H9 (cell line): ENCODE results near the gene GSG1L. TPM values are rescaled to one million over a fixed set of nuclear protein-coding genes. Genes with fewer than 3 reads are reported as not detected.

Source experiments
- DNase-seq: peaks from one replicate; pipeline ENCODE4 v3.0.0-alpha.2; 2017
- H2AFZ ChIP-seq: one replicate; pipeline ENCODE4 v1.6.1; 2013; ENCODE audit warnings: mild to moderate bottlenecking, low read length, control low read depth, moderate library complexity
- H2AK5ac ChIP-seq: 2 replicates; pipeline ENCODE4 v1.6.1; 2013; ENCODE audit warnings: low read length, control low read depth, mixed read lengths; ENCODE audit not compliant: insufficient read length
- H2BK120ac ChIP-seq: one replicate; pipeline ENCODE4 v1.6.1; 2013; ENCODE audit warnings: low read depth, mild to moderate bottlenecking, low read length, control low read depth, inconsistent platforms; ENCODE audit not compliant: poor library complexity, severe bottlenecking
- H2BK12ac ChIP-seq: 2 replicates; pipeline ENCODE4 v1.6.1; 2013; ENCODE audit warnings: low read length, control low read depth, mixed read lengths, low read depth; ENCODE audit not compliant: insufficient read length
- H2BK15ac ChIP-seq: 2 replicates; pipeline ENCODE4 v1.6.1; 2013; ENCODE audit warnings: low read depth, low read length, control low read depth
- H2BK20ac ChIP-seq: one replicate; pipeline ENCODE4 v1.6.1; 2013; ENCODE audit warnings: low read depth, mild to moderate bottlenecking, low read length, control low read depth, inconsistent platforms; ENCODE audit not compliant: poor library complexity, severe bottlenecking
- H2BK5ac ChIP-seq: 2 replicates; pipeline ENCODE4 v1.6.1; 2013; ENCODE audit warnings: low read length, control low read depth, mixed read lengths; ENCODE audit not compliant: insufficient read length
- H3K14ac ChIP-seq: 2 replicates; pipeline ENCODE4 v1.6.1; 2013; ENCODE audit warnings: low read length, control low read depth; ENCODE audit not compliant: insufficient read depth
- H3K18ac ChIP-seq: 2 replicates; pipeline ENCODE4 v1.6.1; 2013; ENCODE audit warnings: low read depth, mild to moderate bottlenecking, mixed read lengths, low read length, control low read depth; ENCODE audit not compliant: insufficient read length
- H3K23ac ChIP-seq: 2 replicates; pipeline ENCODE4 v1.6.1; 2013; ENCODE audit warnings: low read length, control low read depth, mixed read lengths, low read depth; ENCODE audit not compliant: insufficient read length
- H3K23me2 ChIP-seq: 2 replicates; pipeline ENCODE4 v1.6.1; 2013; ENCODE audit warnings: low read depth, mild to moderate bottlenecking, mixed read lengths, low read length, control low read depth; ENCODE audit not compliant: insufficient read length, poor library complexity, severe bottlenecking
- H3K27ac ChIP-seq: 2 replicates; pipeline ENCODE4 v1.5.1; 2013; ENCODE audit warnings: low read length, control low read depth, mixed read lengths, low read depth; ENCODE audit not compliant: insufficient read length
- H3K27me3 ChIP-seq: 2 replicates; pipeline ENCODE4 v1.6.1; 2013; ENCODE audit warnings: low read length, control low read depth, inconsistent platforms; ENCODE audit not compliant: insufficient read depth
- H3K4ac ChIP-seq: 2 replicates; pipeline ENCODE4 v1.6.1; 2013; ENCODE audit warnings: low read depth, mild to moderate bottlenecking, control low read depth, inconsistent platforms, low read length, moderate library complexity
- H3K4me1 ChIP-seq: 2 replicates; pipeline ENCODE4 v1.6.1; 2013; ENCODE audit warnings: low read length, control low read depth, inconsistent platforms; ENCODE audit not compliant: insufficient read depth
- H3K4me2 ChIP-seq: 2 replicates; pipeline ENCODE4 v1.6.1; 2013; ENCODE audit warnings: low read length, control low read depth, mixed read lengths; ENCODE audit not compliant: insufficient read length, insufficient read depth
- H3K56ac ChIP-seq: 2 replicates; pipeline ENCODE4 v1.6.1; 2013; ENCODE audit warnings: low read depth, mild to moderate bottlenecking, mixed read lengths, low read length, control low read depth; ENCODE audit not compliant: insufficient read length
- H3K79me1 ChIP-seq: 2 replicates; pipeline ENCODE4 v1.6.1; 2013; ENCODE audit warnings: low read depth, mild to moderate bottlenecking, moderate library complexity, low read length, control low read depth, inconsistent platforms; ENCODE audit not compliant: insufficient read depth, poor library complexity, severe bottlenecking
- H3K79me2 ChIP-seq: 2 replicates; pipeline ENCODE4 v1.6.1; 2013; ENCODE audit warnings: low read length, control low read depth, inconsistent platforms; ENCODE audit not compliant: insufficient read depth
- H3K9ac ChIP-seq: 2 replicates; pipeline ENCODE4 v1.6.1; 2013; ENCODE audit warnings: low read length, control low read depth, mixed read lengths; ENCODE audit not compliant: insufficient read length; ENCODE audit errors: extremely low read depth
- H3K9me3 ChIP-seq: one replicate; pipeline ENCODE4 v1.6.1; 2013; ENCODE audit warnings: low read depth, low read length, inconsistent platforms; ENCODE audit not compliant: control insufficient read depth
- H3T11ph ChIP-seq: one replicate; pipeline ENCODE4 v1.6.1; 2013; ENCODE audit warnings: mild to moderate bottlenecking, low read length, control low read depth, inconsistent platforms
- H4K20me1 ChIP-seq: one replicate; pipeline ENCODE4 v1.6.1; 2013; ENCODE audit not compliant: control insufficient read depth, insufficient read length, insufficient read depth
- H4K5ac ChIP-seq: 2 replicates; pipeline ENCODE4 v1.6.1; 2013; ENCODE audit warnings: low read depth, mild to moderate bottlenecking, mixed read lengths, low read length, control low read depth; ENCODE audit not compliant: insufficient read length
- H4K8ac ChIP-seq: replicated peaks from 2 replicates; pipeline ENCODE4 v1.6.1; 2013; ENCODE audit warnings: low read length, control low read depth, mixed read lengths, low read depth; ENCODE audit not compliant: insufficient read length
- H4K91ac ChIP-seq: 2 replicates; pipeline ENCODE4 v1.6.1; 2013; ENCODE audit warnings: low read depth, mild to moderate bottlenecking, moderate library complexity, mixed read lengths, low read length, control low read depth; ENCODE audit not compliant: insufficient read length
- H3K27ac Mint-ChIP-seq, 3 experiments: 2 replicates in 2 of 3; 3 replicates in 1 of 3; pipeline ENCODE4 v1.8.0; 2020 to 2021; ENCODE audit warnings: mixed read lengths in 3 of 3, mild to moderate bottlenecking in 1 of 3, moderate library complexity in 1 of 3
- H3K27me3 Mint-ChIP-seq: 2 replicates; pipeline ENCODE4 v1.8.0; 2021; ENCODE audit warnings: low read depth, mild to moderate bottlenecking, moderate library complexity, mixed read lengths
- H3K36me3 Mint-ChIP-seq, 3 experiments: 2 replicates in 2 of 3; 3 replicates in 1 of 3; pipeline ENCODE4 v1.8.0; 2020 to 2021; ENCODE audit warnings: low read depth in 3 of 3, mixed read lengths in 3 of 3; ENCODE audit not compliant: insufficient read depth in 1 of 3
- H3K4me1 Mint-ChIP-seq, 2 experiments: 2 replicates each; pipeline ENCODE4 v1.8.0; 2020; ENCODE audit warnings: mixed read lengths in 2 of 2
- H3K4me3 Mint-ChIP-seq, 2 experiments: 2 replicates in 1 of 2; 3 replicates in 1 of 2; pipeline ENCODE4 v1.8.0; 2020 to 2021; ENCODE audit warnings: mild to moderate bottlenecking in 2 of 2, mixed read lengths in 2 of 2, moderate library complexity in 1 of 2
- H3K9me3 Mint-ChIP-seq, 2 experiments: 2 replicates in 1 of 2; 3 replicates in 1 of 2; pipeline ENCODE4 v1.8.0; 2020; ENCODE audit warnings: mild to moderate bottlenecking in 2 of 2, mixed read lengths in 2 of 2, moderate library complexity in 1 of 2
- WGBS: extraction: QIAGEN DNeasy Blood & Tissue Kit; methylation state at CpG from one replicate; pipeline ENCODE4 v1.1.7; 2013; ENCODE audit warnings: missing lambda C conversion rate, low lambda C conversion rate, mixed read lengths; ENCODE audit not compliant: insufficient read length; ENCODE audit errors: extremely low coverage; 5-methylcytosine and 5-hydroxymethylcytosine counted together
- total RNA-seq: library from RNA; stranded (reverse); gene quantifications from 2 replicates; pipeline ENCODE4 v1.2.1, GENCODE V29; 2021
- TF ChIP-seq, protein P1 (sequence below): fragments of 200-600 bp; sonication (generic); conservative IDR thresholded peaks from 3 replicates; pipeline ENCODE4 v1.8.0; 2021; ENCODE audit warnings: antibody characterized with exemption, mild to moderate bottlenecking

The GSG1L gene
- total RNA-seq, 1 experiment from 2014 or later, result 0.35 TPM

DNA sequence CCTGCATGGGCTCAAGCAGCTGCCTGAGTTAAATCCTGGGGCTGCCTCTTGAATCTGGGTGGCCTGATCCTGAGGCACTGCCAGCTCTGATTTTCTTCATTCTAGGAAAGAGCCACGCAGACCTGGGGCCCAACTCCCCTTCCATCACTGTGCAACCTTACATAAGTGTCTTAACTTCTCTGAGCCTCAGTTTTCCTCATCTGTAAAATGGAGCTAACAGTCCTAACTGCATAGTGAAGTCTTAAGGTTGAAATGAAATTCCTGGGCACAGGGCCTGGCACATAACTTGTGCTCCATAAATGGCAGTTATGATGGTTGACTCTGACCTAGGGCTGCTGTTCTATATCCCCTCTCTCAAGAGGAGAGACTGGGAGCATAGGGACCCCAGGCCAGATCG lies 236.6 kb downstream of the GSG1L start:
- H4K91ac ChIP-seq, result no peak overlapping the region
- no peak overlapping the region for H2BK15ac ChIP-seq
- H3K27ac ChIP-seq, result no peak overlapping the region
- no peak overlapping the region for H2BK120ac ChIP-seq
- Mint-ChIP-seq H3K4me1 (peaks cover 4 to 12% of the 10 kb centered on the region in 2 experiments; a peak in 3 of 4 replicates), H3K9me3 (peaks cover 13 to 17% of the 10 kb centered on the region in 2 experiments), H3K27me3 (peaks cover 19% of the 10 kb centered on the region), H3K4me3 (no peak overlapping the region), H3K27ac (no peak overlapping the region), H3K36me3 (peaks cover 4 to 5% (median 5%) of the 10 kb centered on the region in 3 experiments)
- H3K9me3 ChIP-seq, result no peaks in the 10 kb centered on the region
- H3K4me1 ChIP-seq, result no peaks in the 10 kb centered on the region
- no peak overlapping the region for H3K56ac ChIP-seq
- H3K14ac ChIP-seq, result no peak overlapping the region
- no peak overlapping the region for H3K4me2 ChIP-seq
- H3T11ph ChIP-seq, result no peak overlapping the region
- no peak overlapping the region for H3K9ac ChIP-seq
- no peak overlapping the region for H2BK5ac ChIP-seq
- H3K23me2 ChIP-seq, result no peaks in the 10 kb centered on the region
- H2AK5ac ChIP-seq, result no peak overlapping the region
- no peak overlapping the region for H2BK12ac ChIP-seq
- H3K79me1 ChIP-seq, result no peaks in the 10 kb centered on the region
- H3K4ac ChIP-seq, result no peak overlapping the region
- WGBS, result no CpG with 5 or more reads among the region's 2 CpGs
- no peaks in the 10 kb centered on the region for H4K20me1 ChIP-seq
- no peak for DNase-seq
- H3K18ac ChIP-seq, result no peak overlapping the region
- no peak overlapping the region for H4K5ac ChIP-seq
- H3K79me2 ChIP-seq, result no peaks in the 10 kb centered on the region
- H3K27me3 ChIP-seq, result no peaks in the 10 kb centered on the region
- TF ChIP-seq, protein P1, sequence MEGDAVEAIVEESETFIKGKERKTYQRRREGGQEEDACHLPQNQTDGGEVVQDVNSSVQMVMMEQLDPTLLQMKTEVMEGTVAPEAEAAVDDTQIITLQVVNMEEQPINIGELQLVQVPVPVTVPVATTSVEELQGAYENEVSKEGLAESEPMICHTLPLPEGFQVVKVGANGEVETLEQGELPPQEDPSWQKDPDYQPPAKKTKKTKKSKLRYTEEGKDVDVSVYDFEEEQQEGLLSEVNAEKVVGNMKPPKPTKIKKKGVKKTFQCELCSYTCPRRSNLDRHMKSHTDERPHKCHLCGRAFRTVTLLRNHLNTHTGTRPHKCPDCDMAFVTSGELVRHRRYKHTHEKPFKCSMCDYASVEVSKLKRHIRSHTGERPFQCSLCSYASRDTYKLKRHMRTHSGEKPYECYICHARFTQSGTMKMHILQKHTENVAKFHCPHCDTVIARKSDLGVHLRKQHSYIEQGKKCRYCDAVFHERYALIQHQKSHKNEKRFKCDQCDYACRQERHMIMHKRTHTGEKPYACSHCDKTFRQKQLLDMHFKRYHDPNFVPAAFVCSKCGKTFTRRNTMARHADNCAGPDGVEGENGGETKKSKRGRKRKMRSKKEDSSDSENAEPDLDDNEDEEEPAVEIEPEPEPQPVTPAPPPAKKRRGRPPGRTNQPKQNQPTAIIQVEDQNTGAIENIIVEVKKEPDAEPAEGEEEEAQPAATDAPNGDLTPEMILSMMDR, result no peak
- no peak overlapping the region for H2AFZ ChIP-seq
- no peak overlapping the region for H3K23ac ChIP-seq
- H2BK20ac ChIP-seq, result no peak overlapping the region
- no peak overlapping the region for H4K8ac ChIP-seq
